GDM1 (cell line): Measurements from ENCODE around the gene DCLK3.

Source experiments
- DNase-seq: peaks from one replicate; lab custom pipeline; 2025; lab: John Stamatoyannopoulos, UW

Gene DCLK3

GRCh38 chr3:36769926-36770325 lies 5.6 kb upstream of the DCLK3 start:
- DNase-seq, result no peak

GRCh38 chr3:36765104-36765503 lies 751 bp upstream of the DCLK3 start:
- DNase-seq, result no peak

- no peak for DNase-seq
Measured at GRCh38 chr3:36764704-36765038, 318 bp upstream of the DCLK3 start.

GRCh38 chr3:36762918-36763849 lies 1.2 kb downstream of the DCLK3 start:
- no peak for DNase-seq

GRCh38 chr3:36761779-36762178 lies 2.6 kb downstream of the DCLK3 start:
- no peak for DNase-seq

- no peak for DNase-seq
Measured at GRCh38 chr3:36756269-36756668, 8.1 kb downstream of the DCLK3 start.

GRCh38 chr3:36751326-36751725 lies 13.0 kb downstream of the DCLK3 start:
- DNase-seq, result no peak

- no peak for DNase-seq
Measured at GRCh38 chr3:36750737-36751136, 13.6 kb downstream of the DCLK3 start.

GRCh38 chr3:36744763-36745162 lies 19.6 kb downstream of the DCLK3 start:
- no peak for DNase-seq

GRCh38 chr3:36743826-36744225 lies 20.5 kb downstream of the DCLK3 start:
- DNase-seq, result no peak

- no peak for DNase-seq
Measured at GRCh38 chr3:36741285-36741684, 23.1 kb downstream of the DCLK3 start.

- no peak for DNase-seq
Measured at GRCh38 chr3:36740787-36741186, 23.6 kb downstream of the DCLK3 start.

- DNase-seq, result no peak
Measured at GRCh38 chr3:36738702-36739101, 25.7 kb downstream of the DCLK3 start.

GRCh38 chr3:36736301-36736700 lies 28.1 kb downstream of the DCLK3 start:
- no peak for DNase-seq

- no peak for DNase-seq
Measured at GRCh38 chr3:36734742-36735141, 29.6 kb downstream of the DCLK3 start.

- no peak for DNase-seq
Measured at GRCh38 chr3:36733723-36734122, 30.6 kb downstream of the DCLK3 start.

- DNase-seq, result no peak
Measured at GRCh38 chr3:36733162-36733696, 31.1 kb downstream of the DCLK3 start.

GRCh38 chr3:36730966-36731365 lies 33.4 kb downstream of the DCLK3 start:
- DNase-seq, result no peak

GRCh38 chr3:36729204-36730056 lies 34.9 kb downstream of the DCLK3 start:
- peak; percentile 15 for DNase-seq

- no peak for DNase-seq
Measured at GRCh38 chr3:36714343-36715086, 49.8 kb downstream of the DCLK3 start.

- DNase-seq, result no peak
Measured at GRCh38 chr3:36713904-36714303, 50.4 kb downstream of the DCLK3 start.

- no peak for DNase-seq
Measured at GRCh38 chr3:36710606-36711005, 53.7 kb downstream of the DCLK3 start.
